RWPE2 (cell line): Measurements from ENCODE around the gene ACTRT3.
A peak's percentile ranks its signal among the peaks of the same experiment; 100 is the strongest.
"Not testable (repeated sequence)": the region's sequence is repeated elsewhere in the genome, so short reads cannot be mapped to it uniquely, and the experiment has no call there.

ENCODE experiments used
- ATAC-seq: fragments of 200-7000 bp; cut with Tn5 transposase; 3 replicates; pipeline ENCODE4 v1.9.1; 2021; ENCODE audit warnings: low read depth
- DNase-seq: peaks from one replicate; pipeline ENCODE4 v3.0.0-alpha.2; 2020; ENCODE audit warnings: low spot score
- H3K27ac ChIP-seq: fragments of 450-650 bp; 2 replicates; pipeline ENCODE4 v1.5.1; 2017; ENCODE audit warnings: mild to moderate bottlenecking; ENCODE audit not compliant: poor library complexity, severe bottlenecking
- H3K27me3 ChIP-seq: fragments of 250-450 bp; sonication (Bioruptor Pico); 2 replicates; pipeline ENCODE4 v1.5.1; 2021; ENCODE audit warnings: mild to moderate bottlenecking, moderate library complexity; ENCODE audit not compliant: insufficient read depth, poor library complexity, severe bottlenecking
- H3K36me3 ChIP-seq: fragments of 250-450 bp; sonication (Bioruptor Pico); 2 replicates; pipeline ENCODE4 v1.5.1; 2020; ENCODE audit warnings: low read depth, mild to moderate bottlenecking, moderate library complexity
- H3K4me1 ChIP-seq: fragments of 250-450 bp; sonication (Bioruptor Pico); 2 replicates; pipeline ENCODE4 v1.5.1; 2021; ENCODE audit warnings: mild to moderate bottlenecking, moderate library complexity; ENCODE audit not compliant: insufficient read depth, poor library complexity, severe bottlenecking
- H3K4me3 ChIP-seq: fragments of 250-450 bp; sonication (Bioruptor Pico); 2 replicates; pipeline ENCODE4 v1.5.1; 2021; ENCODE audit warnings: mild to moderate bottlenecking, moderate library complexity; ENCODE audit not compliant: severe bottlenecking
- H3K9me3 ChIP-seq: fragments of 250-450 bp; sonication (Bioruptor Pico); 2 replicates; pipeline ENCODE4 v1.5.1; 2021; ENCODE audit warnings: mild to moderate bottlenecking, moderate library complexity; ENCODE audit not compliant: severe bottlenecking
- TF ChIP-seq, protein P1 (sequence below): fragments of 450-650 bp; IDR thresholded peaks from one replicate; pipeline ENCODE4 v1.5.1; 2017; ENCODE audit warnings: mild to moderate bottlenecking, moderate library complexity; ENCODE audit not compliant: poor library complexity, severe bottlenecking

ACTRT3 gene

DNA sequence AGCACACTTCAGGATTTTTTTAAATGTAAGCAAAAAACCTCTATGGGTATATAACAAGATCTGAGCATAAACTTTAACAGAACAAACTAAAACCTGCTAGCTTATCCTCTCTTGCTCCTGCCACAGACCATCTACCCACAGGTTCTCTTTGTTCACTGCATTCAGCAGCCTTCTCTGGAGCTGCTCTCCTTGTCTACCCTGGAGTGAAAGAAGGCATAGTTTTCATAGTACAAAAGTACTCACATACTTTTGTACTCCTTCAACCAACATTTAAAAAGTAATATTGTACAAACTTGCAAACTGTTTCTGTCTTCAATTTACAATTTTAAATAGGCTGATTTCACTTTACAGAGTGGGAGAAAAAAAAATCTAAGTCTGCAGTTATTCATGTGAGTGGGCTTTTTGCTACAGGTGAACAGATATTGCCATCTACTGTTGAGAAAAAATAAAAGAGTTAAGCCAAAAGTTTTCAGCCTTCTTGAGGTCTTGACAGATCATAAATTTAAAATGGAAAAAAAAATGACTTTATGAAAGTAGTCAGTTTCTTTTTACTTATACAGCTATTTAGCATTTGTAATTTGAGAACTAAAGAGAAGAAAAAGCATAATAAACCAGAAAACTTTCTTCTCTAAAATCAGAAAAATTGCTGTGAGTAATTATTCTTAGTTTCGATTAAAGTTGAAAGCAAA is 24.9 kb downstream of the ACTRT3 start:
- Histone ChIP-seq H3K4me1 (peaks cover 12% of the 10 kb centered on the region), H3K27me3 (no peaks in the 10 kb centered on the region), H3K9me3 (no peaks in the 10 kb centered on the region), H3K4me3 (no peak overlapping the region), H3K27ac (no peak overlapping the region), H3K36me3 (no peaks in the 10 kb centered on the region)
- no peak for ATAC-seq
- TF ChIP-seq, protein P1, sequence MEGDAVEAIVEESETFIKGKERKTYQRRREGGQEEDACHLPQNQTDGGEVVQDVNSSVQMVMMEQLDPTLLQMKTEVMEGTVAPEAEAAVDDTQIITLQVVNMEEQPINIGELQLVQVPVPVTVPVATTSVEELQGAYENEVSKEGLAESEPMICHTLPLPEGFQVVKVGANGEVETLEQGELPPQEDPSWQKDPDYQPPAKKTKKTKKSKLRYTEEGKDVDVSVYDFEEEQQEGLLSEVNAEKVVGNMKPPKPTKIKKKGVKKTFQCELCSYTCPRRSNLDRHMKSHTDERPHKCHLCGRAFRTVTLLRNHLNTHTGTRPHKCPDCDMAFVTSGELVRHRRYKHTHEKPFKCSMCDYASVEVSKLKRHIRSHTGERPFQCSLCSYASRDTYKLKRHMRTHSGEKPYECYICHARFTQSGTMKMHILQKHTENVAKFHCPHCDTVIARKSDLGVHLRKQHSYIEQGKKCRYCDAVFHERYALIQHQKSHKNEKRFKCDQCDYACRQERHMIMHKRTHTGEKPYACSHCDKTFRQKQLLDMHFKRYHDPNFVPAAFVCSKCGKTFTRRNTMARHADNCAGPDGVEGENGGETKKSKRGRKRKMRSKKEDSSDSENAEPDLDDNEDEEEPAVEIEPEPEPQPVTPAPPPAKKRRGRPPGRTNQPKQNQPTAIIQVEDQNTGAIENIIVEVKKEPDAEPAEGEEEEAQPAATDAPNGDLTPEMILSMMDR, result peak; percentile 69
- DNase-seq, result no peak

DNA sequence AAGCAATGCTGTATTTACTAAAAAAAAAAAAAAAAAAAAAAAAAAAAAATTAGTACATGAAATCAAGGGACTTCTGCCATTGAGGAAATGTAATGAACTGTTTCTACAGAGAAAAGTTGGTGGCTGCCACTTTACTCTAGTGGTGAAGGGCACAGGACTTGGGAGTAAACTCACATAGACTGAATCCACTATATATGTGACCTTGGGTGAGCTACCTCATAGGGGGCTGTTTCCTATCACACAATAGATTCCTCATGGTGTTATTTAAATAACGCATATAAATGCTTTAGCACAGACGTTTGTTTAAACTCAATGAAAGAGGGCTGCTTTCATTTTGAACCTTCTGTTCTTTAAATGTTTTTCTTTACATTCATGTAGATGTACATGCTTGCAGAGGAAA is 30.3 kb downstream of the ACTRT3 start:
- ATAC-seq, result no peak
- DNase-seq, result no peak

DNA sequence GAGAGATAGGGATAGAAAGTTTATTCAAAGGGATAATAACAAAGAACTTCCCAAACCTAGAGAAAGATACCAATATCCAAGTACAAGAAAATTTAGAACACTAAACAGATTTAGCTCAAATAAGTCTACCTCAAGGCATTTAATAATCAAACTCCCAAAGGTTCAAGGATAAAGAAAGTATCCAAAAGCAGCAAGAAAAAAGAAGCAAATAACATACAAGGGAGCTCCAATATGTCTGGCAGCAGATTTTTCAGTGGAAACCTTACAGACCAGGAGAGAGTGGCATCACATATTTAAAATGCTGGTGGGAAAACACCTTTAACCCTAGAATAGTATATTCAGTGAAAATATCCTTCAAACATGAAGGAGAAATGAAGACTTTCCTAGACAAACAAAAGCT is 37.5 kb downstream of the ACTRT3 start:
- H3K4me1 ChIP-seq, DNase-seq, H3K36me3 ChIP-seq, ATAC-seq, H3K27ac ChIP-seq, H3K9me3 ChIP-seq, H3K4me3 ChIP-seq: not testable (repeated sequence)
- H3K27me3 ChIP-seq, result peaks cover 11% of the 10 kb centered on the region

More for the DNA sequence above, 30.3 kb downstream of the ACTRT3 start:
- no peaks in the 10 kb centered on the region for H3K27me3 ChIP-seq
- no peaks in the 10 kb centered on the region for H3K36me3 ChIP-seq
- no peak overlapping the region for H3K27ac ChIP-seq
- no peaks in the 10 kb centered on the region for H3K4me1 ChIP-seq
- no peaks in the 10 kb centered on the region for H3K9me3 ChIP-seq
- TF ChIP-seq, protein P1, result no peak
- H3K4me3 ChIP-seq, result no peak overlapping the region

DNA sequence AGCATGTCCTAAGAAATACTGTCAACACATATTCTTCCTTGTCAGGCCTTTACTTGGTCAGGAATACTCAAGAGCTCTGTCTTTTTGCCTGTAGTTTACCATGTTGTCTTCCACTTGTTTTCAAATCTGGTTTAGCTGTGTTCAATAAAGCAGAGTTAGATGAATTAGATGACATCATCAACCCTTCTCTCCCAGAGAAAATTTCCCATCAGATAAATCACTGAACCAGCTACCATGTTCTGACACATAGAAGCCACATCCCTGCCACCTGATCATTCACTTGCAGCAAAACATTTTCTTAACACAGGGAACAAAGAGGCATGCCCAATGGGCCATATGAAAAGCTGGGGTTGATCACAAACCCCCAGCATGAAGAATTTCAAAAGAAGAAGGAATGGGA is 46.6 kb downstream of the ACTRT3 start:
- no peaks in the 10 kb centered on the region for H3K4me1 ChIP-seq
- ATAC-seq (no peak), DNase-seq (no peak)
- TF ChIP-seq, protein P1, result no peak
- H3K4me3 ChIP-seq, result no peak overlapping the region
- peaks cover 9% of the 10 kb centered on the region for H3K27me3 ChIP-seq
- H3K36me3 ChIP-seq, result no peaks in the 10 kb centered on the region
- no peak overlapping the region for H3K27ac ChIP-seq
- no peaks in the 10 kb centered on the region for H3K9me3 ChIP-seq

DNA sequence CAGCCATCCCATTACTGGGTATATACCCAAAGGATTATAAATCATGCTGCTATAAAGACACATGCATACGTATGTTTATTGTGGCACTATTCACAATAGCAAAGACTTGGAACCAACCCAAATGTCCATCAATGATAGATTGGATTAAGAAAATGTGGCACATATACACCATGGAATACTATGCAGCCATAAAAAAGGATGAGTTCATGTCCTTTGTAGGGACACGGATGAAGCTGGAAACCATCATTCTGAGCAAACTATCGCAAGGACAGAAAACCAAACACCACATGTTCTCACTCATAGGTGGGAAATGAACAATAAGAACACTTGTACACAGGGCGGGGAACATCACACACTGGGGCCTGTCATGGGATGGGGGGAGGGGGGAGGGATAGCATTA is 50.9 kb downstream of the ACTRT3 start:
- H3K4me1 ChIP-seq, DNase-seq, H3K27me3 ChIP-seq, H3K27ac ChIP-seq, H3K9me3 ChIP-seq, H3K4me3 ChIP-seq, ATAC-seq, H3K36me3 ChIP-seq: not testable (repeated sequence)
